NCI-H774 (cell line): ENCODE measurements around the gene LAMTOR1.

Source experiments
- DNase-seq: peaks from one replicate; lab custom pipeline; 2025; lab: John Stamatoyannopoulos, UW

The LAMTOR1 gene

DNA sequence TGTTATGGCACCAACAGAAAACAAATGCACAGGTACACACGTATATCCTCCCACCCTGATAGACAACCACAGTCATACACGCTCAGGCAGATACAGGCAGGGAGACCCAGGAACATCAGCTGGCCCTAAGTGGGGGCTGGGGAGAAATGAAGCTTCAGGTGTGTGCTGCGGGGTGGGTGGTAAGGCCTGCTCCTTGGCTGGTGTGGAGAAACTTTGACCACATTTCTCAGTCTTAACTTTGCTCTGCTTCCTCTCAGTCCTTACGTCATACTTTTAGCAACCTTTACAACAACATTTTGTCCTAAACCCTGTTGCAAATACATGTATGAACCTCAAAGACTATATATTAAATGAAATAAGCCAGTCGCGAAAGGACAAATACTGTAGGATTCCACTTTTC is 16.1 kb upstream of the LAMTOR1 start:
- DNase-seq = no peak

DNA sequence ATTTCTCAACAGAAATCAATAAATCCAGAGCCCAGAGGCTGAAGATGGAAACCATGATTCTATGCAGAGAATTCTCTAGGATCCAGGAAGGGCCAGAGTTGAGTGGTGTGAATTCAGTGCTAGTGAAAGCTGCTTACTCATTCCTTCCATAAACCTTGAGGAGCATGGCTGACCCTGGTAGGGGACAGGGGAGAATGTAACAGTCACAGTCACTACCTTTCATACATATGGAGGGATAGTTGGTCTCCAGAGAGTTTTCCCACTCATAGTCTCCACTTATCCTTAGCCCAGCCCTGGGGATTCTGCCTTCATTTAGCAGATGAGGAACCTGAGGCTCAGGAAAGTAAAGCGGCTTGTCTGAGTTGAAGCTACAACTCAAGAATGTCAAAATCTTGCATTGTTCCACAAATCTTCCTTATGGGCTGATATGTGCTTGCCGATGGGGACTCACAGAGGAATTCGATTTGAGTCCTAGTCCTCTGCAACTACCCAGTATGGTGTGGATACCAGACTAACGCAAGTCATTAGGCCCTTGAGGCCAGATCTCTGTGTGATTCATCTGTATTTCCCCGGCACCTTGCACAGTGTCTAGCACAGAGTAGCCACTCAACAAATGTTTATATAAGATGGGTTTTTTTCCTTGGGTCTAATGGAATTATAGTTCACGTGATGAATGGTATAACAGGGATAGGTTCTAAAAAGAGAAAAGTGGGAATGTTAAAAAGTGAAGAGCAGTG is 13.1 kb upstream of the LAMTOR1 start:
- DNase-seq = no peak

DNA sequence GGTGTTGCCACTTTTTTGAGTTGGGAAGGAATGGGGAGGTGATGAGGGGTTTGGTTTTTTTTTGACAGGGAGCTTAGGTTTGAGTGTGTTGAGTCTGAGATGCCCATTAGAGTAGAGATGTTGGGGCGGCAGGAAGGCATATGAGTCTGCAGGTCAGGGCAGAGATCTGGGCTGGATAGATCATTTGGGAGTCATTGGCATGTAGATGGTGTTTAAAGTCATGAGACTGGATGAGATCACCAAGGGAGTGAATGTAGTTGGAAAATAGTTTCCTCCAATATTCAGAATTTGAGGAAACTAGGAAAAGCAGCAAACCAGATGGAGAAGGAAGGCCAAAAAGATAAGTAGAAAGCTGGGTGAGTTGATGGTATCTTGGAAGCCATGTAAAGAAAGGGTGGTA is 11.5 kb upstream of the LAMTOR1 start:
- DNase-seq = no peak

DNA sequence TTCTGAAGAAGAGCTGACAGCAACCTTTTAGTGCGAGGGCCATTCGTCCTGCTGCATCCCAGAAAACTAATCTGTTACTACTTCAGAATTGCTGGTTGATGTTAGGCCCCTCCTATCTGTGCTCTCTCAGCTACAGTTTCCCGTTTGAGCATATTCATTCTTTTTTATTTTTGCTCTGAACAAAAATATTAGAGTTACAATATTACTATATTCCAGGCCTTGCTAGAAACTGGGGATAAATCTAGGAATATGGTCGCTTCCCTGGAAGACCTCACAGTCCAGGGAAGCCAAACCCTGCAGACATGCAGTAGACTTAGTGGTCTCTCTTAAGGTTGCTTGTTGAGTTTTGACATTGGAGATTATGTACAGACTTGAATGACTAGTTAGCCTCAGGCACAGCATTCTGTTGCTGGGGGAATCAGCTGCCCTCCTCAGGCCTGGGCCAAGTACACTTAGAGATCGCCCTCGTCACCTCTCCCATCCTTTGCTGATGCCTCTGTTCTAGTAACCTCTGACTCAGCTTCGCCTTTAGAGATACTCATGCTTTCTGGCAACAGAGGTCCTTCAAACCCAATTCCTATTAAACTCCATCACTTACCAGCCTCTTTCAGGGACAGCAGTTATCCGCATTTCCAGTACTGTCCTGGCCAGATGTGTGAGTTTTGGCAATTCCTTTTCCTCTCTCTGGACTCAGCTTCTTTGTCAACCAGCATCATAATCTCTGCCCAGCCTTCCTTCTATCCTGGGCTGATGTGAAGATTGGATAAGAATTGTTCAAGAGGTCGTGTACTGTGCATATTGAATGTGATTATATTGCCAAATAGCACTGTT is 10.1 kb upstream of the LAMTOR1 start:
- no peak for DNase-seq

DNA sequence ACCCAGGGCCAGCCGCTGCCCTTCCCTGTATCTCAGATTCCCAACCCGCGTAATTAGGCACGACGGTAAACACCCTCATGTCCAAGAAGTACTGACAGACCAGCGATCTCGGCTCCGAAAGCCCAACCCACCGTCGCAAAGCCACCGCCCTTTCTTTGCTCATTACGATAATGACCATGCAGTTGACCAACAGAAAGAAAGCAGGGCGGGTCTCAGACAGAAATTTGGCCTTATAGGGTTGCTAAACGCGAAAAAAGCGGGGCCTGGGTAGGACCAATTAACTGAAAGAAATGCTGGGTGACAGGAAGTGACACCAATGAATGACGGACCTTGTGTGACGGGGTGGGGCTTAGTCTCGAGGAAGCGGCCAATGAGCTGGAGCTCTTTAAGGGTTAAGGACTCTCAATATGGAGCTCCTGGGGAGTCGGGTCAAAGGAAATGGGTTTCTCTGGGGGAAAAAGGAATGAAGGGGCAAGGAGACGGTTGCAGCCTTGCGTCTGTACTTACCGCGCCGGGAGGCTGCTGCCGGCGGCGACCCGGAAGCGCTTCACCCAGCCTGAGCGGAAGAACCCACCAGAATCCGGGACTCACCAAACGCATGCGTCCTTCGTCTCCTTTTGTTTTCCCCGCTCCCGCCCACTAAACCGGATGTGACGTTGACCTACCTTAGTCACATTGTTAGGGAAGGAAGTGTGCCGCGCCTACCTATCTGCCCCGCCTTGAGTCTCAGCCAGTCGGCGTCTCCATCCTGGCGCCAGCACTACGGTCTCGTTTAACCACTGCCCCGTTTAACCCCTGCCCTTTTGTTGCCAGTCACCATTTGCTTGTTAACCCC is 9.3 kb upstream of the LAMTOR1 start, which contains the start of gene ANAPC15:
Gene ANAPC15 (minus strand): TSS at position 553 of the 835 bp plus-strand sequence. CDS start 1,419 bp downstream, outside the sequence.
- DNase-seq = peak; percentile 99

DNA sequence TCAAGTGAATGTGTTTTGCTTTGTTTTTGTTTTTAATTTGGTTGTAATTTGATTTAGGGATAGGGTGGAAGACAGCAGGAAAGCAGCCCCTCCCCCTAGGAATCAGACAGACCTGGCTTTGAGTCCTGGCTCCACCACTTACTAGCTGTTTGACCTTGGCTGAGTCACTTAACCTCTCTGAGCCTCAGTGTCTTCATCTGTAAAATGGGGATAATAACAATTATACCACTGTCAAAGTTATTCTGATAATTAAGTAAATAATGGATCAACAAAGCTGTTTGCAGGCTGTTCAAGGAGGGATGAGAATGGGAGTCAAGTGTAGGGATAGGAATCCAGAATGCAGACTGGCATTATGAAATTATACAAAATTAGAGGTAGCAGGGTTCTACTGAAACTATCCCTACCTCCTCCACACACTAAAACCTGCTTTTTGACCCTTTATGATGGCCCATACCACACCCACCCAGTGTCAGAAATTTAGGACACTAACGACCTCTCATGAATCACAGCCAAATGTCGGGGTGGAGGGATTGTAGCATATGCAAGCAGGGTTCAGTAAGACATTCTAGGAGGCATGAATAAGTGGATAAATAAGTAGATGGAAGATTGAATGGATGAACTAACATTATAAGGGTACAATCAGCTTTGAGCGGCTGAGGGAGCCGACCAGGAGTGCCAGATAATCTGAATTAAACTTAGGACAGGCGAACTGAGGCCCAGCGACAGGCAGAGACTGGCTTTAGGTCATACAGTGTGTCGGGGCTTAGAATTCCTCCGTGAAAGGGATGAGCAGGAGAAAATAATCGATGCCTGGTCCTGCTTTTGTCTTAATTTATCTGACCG is 8.4 kb upstream of the LAMTOR1 start:
- no peak for DNase-seq

DNA sequence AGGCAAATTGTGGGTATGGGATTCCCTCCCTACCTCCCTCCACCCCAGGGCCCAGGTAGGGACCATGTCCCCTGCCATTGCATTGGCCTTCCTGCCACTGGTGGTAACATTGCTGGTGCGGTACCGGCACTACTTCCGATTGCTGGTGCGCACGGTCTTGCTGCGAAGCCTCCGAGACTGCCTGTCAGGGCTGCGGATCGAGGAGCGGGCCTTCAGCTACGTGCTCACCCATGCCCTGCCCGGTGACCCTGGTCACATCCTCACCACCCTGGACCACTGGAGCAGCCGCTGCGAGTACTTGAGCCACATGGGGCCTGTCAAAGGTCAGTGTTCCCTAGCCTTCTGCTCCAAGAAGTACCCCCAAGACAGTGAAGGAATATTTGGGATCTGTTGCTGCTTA is 2.8 kb upstream of the LAMTOR1 start, which contains the start of gene TOMT:
Gene TOMT (plus strand): TSS at position 37 of the 400 bp plus-strand sequence. CDS start 28 bp downstream, at position 65.
- DNase-seq = no peak

DNA sequence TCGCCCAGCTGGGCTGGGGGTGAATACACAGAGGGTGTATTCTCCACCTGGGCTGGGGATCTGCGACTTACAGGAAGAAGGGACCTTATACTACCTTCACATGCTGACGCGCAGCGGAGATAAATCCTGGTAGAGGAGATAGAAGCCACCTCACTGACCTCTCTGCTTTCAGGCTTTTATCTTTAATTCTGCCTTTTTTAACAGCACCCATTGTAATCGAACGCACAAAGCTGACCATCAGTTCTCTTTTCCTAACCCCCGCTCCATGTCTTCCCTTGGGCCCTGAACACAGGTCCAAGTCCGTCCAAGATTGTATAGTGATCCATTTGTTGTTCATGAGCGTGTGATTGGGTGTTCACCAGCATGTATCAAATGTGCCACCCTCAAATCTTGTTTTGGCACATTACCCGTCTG is 664 bp upstream of the LAMTOR1 start:
- no peak for DNase-seq

DNA sequence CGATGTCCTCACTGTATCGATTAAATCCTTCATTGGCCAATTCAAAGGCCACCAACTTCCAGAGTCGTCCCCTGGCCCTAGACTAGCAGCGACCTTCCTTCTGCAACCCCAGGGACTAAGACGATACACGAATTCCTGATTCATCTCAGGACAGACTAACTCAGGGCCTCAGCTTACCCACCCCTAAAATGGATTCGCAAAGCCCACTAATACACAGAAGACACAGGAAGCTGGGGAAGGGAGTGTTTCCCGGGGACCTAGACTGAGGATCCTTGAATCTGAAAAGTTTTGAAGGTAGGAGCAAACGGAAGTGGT is 509 bp downstream of the LAMTOR1 start:
- no peak for DNase-seq

DNA sequence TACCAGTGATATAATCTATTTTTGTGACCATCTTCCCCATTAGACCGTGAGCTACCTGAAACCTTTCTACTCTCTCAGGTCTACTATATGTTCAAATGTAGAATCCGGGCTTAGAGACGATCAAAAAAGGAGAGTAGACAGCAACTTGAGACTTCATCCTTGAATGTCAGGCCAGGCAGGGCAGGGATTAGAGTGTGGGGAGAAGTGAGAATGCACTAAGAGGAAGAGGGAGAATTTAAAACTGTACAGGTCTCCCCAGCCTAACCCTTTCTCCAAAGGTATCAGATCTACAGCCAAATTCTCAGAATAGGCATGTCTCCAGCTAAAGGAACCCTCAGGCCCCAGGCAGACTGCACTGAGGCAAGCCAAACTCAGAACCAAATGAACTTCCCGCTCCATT is 935 bp downstream of the LAMTOR1 start:
- DNase-seq = no peak

DNA sequence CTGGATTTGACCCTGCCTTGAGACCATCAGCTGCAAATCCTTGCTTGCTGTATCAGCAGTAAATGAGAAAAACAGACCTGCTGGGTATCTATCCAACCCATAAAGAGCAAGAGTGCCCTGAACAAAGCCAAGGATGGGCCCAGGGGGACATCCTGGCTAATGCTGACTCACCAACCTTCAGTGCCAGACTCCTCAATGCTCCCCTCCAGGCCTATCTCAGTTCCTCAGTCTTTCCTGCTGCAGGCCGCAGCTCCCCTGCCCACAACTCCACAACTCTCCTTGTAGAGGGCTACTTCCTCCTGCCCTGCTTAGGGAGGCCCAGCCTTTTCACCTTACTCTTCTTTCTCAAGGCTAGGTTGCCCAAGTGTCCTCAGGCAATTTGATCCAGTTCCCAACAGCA is 2.6 kb downstream of the LAMTOR1 start:
- DNase-seq = no peak

DNA sequence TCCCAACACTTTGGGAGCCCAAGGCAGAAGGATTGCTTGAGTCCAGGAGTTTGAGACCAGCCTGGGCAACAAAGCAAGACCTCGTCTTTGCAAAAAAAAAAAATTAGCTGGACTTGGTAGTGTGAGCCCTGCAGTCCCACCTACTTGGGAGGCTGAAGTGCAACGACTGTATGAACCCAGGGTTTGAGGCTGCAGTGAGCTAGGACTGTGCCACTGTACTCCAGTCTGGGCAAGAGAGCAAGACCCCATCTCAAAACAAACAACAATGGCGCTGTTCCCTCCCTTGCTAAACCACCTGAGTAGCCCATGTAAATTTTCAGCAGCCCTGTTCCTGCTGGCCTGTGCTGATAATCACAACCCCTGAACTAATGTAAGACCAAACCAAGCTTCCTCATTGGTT is 3.1 kb downstream of the LAMTOR1 start:
- DNase-seq = no peak

DNA sequence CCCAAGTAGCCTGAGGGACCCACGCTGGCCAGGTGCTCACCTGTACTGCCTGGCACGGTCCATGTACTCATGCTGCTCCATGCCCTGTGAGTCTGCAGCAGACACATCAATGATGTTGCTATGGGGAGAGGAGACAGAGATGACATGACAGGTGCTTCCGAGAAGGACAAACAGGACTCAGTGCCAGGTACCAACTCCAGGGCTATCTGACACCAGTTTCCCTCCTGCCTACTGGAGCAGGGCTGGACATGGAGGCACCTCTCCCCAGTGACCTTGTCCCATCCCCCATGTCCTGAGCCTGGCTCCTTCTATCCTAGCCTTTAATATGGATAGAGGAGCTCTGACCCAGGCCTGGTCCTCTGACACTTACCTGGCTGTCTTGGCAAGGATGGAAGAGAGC is 4.4 kb downstream of the LAMTOR1 start:
- DNase-seq = no peak

DNA sequence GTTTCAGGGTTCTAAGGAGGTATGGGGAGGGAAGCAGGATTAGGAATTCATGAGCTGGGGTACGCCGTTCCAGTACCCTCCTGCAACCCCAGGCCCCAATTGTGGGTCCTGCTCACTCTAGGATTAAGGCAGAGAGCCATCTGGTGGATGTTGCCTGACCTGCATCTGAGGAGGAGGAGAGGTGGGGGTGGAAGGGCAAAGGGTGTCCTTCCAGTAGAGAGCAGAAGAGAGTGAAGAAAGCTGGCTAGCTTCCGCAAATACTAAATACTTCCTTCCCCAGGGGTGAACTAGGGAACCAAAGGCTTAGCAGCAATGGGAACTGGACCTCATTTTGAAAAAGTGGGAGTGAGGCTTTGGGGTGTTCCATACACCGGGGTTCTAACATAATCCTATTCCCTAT is 11.8 kb downstream of the LAMTOR1 start:
- peak; percentile 7 for DNase-seq

DNA sequence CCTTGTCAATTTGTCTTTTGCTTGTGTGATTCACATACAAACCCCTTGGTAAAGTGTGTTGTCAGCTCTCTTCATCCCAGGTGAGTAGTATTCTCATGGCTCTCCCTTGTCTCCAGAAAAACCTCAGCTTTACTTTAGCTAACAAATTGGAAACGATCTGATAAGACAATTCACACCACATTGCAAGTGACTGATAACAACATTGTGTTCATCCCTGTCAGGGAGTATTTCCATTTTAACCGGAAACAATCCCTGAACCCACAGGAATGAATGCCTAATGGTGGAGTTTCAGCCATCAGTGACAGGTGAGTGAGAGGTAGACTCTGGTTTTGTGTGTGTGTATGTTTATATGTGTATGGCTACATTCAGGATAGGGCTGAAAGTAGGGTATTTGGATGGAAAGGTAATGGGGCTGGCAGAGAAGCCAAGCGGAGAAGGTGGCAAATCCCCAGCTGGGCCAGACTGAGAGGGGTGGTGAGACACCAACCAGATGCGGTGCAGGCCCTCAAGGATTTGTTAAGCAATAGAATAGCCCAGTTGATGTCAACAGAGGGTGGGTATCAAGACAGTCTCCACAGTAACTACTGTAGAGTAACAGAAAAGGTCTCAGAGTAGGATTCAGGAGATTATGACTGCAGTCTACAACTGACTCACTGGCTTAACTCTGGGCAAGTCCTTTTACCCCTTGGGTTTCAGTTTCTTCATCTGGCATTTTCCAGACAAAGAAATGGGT is 14.9 kb downstream of the LAMTOR1 start:
- DNase-seq = no peak

DNA sequence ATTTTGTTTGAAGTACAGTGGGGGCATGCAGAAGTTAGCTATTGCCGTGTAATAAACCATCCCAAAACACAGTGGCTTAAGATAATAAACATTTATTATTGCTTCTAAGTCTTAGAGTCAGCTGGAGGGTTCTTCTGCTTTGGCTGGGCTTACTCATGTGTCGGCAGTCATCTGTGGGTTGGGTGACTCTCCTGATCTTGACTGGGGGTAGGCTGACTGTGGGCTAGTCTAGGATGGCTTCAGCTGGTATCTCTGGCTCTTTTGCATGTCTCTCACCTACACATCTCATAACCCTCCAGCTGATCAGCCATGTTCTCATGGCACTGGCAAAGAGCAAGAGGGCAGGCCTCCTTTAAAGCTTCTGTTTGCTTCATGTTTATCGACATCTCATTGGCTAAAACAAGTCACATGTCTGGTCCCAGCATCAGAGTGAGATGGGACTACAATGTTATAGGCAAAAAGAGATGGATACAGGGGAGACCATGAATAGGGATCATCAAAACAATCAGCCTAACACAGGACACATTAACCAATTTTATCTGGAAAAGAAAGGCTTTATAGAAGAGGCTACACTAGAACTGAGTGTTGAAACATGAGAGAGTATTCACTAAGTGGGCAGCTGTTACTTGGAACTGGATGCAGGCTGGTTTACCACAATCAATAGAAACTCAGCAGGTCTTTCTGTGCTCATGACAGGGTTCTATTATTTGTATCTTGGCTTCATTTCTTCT is 17.3 kb downstream of the LAMTOR1 start:
- peak; percentile 29 for DNase-seq

DNA sequence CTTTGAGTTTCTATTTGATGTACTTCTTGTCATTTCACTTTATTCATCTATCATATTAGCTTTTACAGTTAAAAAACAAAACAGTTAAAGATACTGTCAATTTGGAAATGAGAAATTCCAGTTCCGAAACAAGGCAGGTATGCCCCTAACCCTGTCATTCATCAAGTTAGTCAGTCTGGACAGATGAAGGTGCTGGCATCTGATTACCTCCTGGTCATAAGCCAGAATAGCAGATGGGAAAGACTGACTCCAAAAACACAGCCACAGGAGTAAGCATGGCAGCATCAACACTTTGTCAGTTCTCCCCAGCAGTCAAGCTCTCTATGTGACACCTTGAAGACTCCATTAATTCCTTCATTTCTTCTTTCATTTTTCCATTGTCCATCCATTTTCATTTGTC is 18.1 kb downstream of the LAMTOR1 start:
- no peak for DNase-seq

DNA sequence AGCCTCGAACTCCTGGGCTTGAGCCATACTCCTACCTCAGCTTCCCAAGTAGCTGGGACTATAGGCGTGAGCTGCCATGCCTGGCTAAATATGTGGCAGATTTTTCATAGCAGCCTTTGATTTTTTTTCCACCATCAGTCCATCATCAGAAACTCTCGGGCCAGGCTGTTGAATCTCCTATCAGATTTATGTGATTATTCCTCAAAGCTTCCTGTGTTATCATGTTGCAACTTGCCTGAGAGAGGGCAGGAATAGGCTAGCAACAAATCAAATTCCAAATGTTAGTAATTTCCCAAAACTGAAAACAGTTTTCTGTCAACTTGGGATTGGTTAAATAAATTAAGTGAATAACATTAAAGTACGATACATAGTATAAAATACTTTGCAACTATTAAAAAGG is 19.0 kb downstream of the LAMTOR1 start:
- DNase-seq = no peak

DNA sequence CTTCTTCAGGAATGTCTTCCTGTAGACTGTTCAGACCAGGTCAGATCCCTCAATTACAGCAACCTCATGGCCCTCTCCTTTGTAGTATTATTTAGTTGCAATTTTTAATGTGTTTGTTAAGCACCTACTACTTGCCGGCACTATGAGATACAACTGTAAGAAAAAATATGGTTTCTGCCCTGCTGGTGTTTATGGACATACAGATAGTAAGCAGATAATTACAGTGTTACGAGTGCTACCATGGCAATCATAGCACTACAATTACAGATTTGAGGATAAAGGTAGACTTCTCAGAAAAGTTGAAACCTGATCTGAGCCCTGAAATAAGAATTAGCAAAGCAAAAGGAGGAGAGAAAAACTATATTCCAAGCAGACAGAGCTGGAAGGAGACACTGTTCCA is 19.7 kb downstream of the LAMTOR1 start:
- DNase-seq = no peak

DNA sequence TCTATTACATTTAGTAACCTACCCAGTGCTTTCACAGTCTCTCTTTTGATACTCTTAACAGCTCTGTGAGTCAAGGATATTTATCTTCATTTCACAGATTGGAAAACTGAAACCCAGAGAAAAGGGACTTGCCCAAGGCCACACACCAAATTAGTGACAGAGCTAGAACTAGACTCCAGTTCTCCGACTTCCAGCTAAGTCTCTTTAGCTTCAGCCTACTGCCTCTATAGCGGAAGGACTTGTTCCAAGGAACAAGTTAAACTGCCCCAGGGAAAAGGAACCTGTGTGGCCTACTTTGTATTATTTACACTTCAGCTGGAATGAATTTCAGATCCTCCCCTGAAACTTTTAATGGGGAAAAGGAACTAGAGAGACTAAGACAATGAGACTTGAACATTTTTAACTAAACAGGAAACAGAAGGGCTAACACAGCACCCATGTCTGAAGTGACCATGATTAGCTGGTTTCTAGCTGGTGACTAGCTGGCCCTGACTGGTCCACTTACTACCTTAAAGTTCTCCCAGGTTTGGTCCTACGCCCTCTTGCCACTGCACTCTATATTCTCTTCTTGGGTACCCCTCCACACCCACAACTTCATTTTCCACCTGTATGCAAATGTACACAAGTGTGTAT is 21.2 kb downstream of the LAMTOR1 start:
- DNase-seq = no peak
